BJ (cell line): ENCODE data around the gene GIMAP5. TPM values are rescaled to one million over a fixed set of nuclear protein-coding genes. Genes with fewer than 3 reads are reported as not detected.

ENCODE experiments used
- CTCF ChIA-PET: fragments of 350-600 bp; formaldehyde crosslinking; extraction: SDS; loops from one replicate; lab custom pipeline; 2021; ENCODE audit warnings: antibody characterized with exemption, inconsistent platforms; lab: Yijun Ruan, JAX
- POLR2A ChIA-PET: fragments of 300-600 bp; sonication (Branson Sonifier 250); formaldehyde crosslinking; extraction: SDS; loops from one replicate; lab custom pipeline; 2021; ENCODE audit warnings: antibody characterized with exemption; lab: Charles Lee
- DNase-seq: peaks from one replicate; pipeline ENCODE4 v3.0.0-alpha.2; 2011; ENCODE audit warnings: low read depth
- H3K27me3 ChIP-seq: 2 replicates; pipeline ENCODE4 v1.6.0; 2011; ENCODE audit warnings: low read length; ENCODE audit not compliant: control insufficient read depth, insufficient read depth
- H3K36me3 ChIP-seq: 2 replicates; pipeline ENCODE4 v1.5.1; 2011; ENCODE audit warnings: low read length; ENCODE audit not compliant: control insufficient read depth, insufficient read depth
- H3K4me3 ChIP-seq: 2 replicates; pipeline ENCODE4 v1.5.1; 2011; ENCODE audit warnings: low read depth, mild to moderate bottlenecking, control low read depth, low read length
- CTCF ChIP-seq: IDR thresholded peaks from 2 replicates; pipeline ENCODE4 v1.5.1; 2011; ENCODE audit warnings: low read depth, mild to moderate bottlenecking, control low read depth, inconsistent platforms, low read length, moderate library complexity; ENCODE audit not compliant: insufficient read depth
- polyA plus RNA-seq: library from polyadenylated mRNA; depleted of rRNA; stranded (reverse); fragments of >200 nt; gene quantifications from 2 replicates; pipeline ENCODE4 v1.2.3, GENCODE V29; 2011

Gene GIMAP5
- polyA plus RNA-seq, 1 experiment, result not detected

- Histone ChIP-seq H3K27me3 (no peaks in the 10 kb centered on the region), H3K4me3 (no peak overlapping the region), H3K36me3 (no peaks in the 10 kb centered on the region)
- ChIA-PET CTCF (interaction anchor here (0.6 kb wide), 1 partner anchor 261 kb away, joined by 3 read pairs; no protein-coding TSS in a partner anchor), POLR2A (no interaction called here)
- no peak for DNase-seq
- TF ChIP-seq CTCF, result no peak
Measured at GRCh38 chr7:150745876-150746275, 8.7 kb downstream of the GIMAP5 start.

- Histone ChIP-seq H3K36me3 (no peaks in the 10 kb centered on the region), H3K27me3 (no peaks in the 10 kb centered on the region), H3K4me3 (no peak overlapping the region)
- ChIA-PET POLR2A (no interaction called here), CTCF (no interaction called here)
- no peak for TF ChIP-seq CTCF
- no peak for DNase-seq
Measured at GRCh38 chr7:150746921-150747320, 9.7 kb downstream of the GIMAP5 start.

- CTCF ChIA-PET, result no interaction called here
Measured at GRCh38 chr7:150748376-150748775, 11.2 kb downstream of the GIMAP5 start.

GRCh38 chr7:150751702-150752101 lies 14.5 kb downstream of the GIMAP5 start:
- no peaks in the 10 kb centered on the region for H3K36me3 ChIP-seq
- ChIA-PET POLR2A (no interaction called here), CTCF (no interaction called here)
- no peaks in the 10 kb centered on the region for H3K27me3 ChIP-seq
- no peak for TF ChIP-seq CTCF
- no peak overlapping the region for H3K4me3 ChIP-seq
- no peak for DNase-seq

More at GRCh38 chr7:150748376-150748775, 11.2 kb downstream of the GIMAP5 start:
- no peak overlapping the region for H3K4me3 ChIP-seq
- POLR2A ChIA-PET, result no interaction called here
- H3K36me3 ChIP-seq, result no peaks in the 10 kb centered on the region
- DNase-seq, result no peak
- H3K27me3 ChIP-seq, result no peaks in the 10 kb centered on the region
- TF ChIP-seq CTCF, result no peak

- H3K4me3 ChIP-seq, result no peak overlapping the region
- TF ChIP-seq CTCF, result no peak
- ChIA-PET POLR2A (no interaction called here), CTCF (no interaction called here)
- no peaks in the 10 kb centered on the region for H3K36me3 ChIP-seq
- no peak for DNase-seq
- H3K27me3 ChIP-seq, result no peaks in the 10 kb centered on the region
Measured at GRCh38 chr7:150753239-150753638, 16.0 kb downstream of the GIMAP5 start.
